SK-N-SH (cell line): ENCODE results near the gene FGG.

Experiments
- EP300 ChIP-seq, 2 experiments: IDR thresholded peaks; 2 replicates each; pipeline versions ENCODE4 v1.4.0 to v1.6.1; 2012; ENCODE audit warnings: borderline replicate concordance in 1 of 2, low read depth in 1 of 2, low read length in 1 of 2
- EZH2phosphoT487 ChIP-seq: fragments of 200-600 bp; sonication (generic); IDR thresholded peaks from 2 replicates; pipeline ENCODE4 v1.6.1; 2017; ENCODE audit warnings: low read depth, mixed run types, mild to moderate bottlenecking, antibody characterized with exemption, moderate library complexity, borderline replicate concordance
- FOSL2 ChIP-seq: IDR thresholded peaks from 2 replicates; pipeline ENCODE4 v1.4.0; 2012; ENCODE audit warnings: low read depth, mild to moderate bottlenecking, moderate library complexity, borderline replicate concordance
- GATA2 ChIP-seq: sonication (generic); formaldehyde crosslinking; IDR thresholded peaks from 2 replicates; pipeline ENCODE4 v1.5.0; 2020; ENCODE audit warnings: mild to moderate bottlenecking, missing genetic modification reagents
- JUND ChIP-seq: IDR thresholded peaks from 2 replicates; pipeline ENCODE4 v1.4.0; 2012
- RCOR1 ChIP-seq: fragments of 150-350 bp; IDR thresholded peaks from 2 replicates; pipeline ENCODE4 v1.6.1; 2017; ENCODE audit warnings: antibody characterized with exemption, low read length
- SMC3 ChIP-seq: IDR thresholded peaks from 2 replicates; pipeline ENCODE4 v1.6.1; 2012; ENCODE audit warnings: low read depth, low read length, improper control_type of control experiment
- TEAD4 ChIP-seq: IDR thresholded peaks from 2 replicates; pipeline ENCODE4 v1.4.0; 2012; ENCODE audit warnings: mild to moderate bottlenecking, borderline replicate concordance; ENCODE audit not compliant: insufficient read depth
- YY1 ChIP-seq: IDR thresholded peaks from 2 replicates; pipeline ENCODE4 v1.4.0; 2012; ENCODE audit warnings: low read depth, mild to moderate bottlenecking
- TF ChIP-seq, protein P1 (sequence below): fragments of 200-600 bp; sonication (generic); IDR thresholded peaks from 2 replicates; pipeline ENCODE4 v1.6.1; 2017; ENCODE audit warnings: antibody characterized with exemption, mild to moderate bottlenecking, moderate library complexity

DNA sequence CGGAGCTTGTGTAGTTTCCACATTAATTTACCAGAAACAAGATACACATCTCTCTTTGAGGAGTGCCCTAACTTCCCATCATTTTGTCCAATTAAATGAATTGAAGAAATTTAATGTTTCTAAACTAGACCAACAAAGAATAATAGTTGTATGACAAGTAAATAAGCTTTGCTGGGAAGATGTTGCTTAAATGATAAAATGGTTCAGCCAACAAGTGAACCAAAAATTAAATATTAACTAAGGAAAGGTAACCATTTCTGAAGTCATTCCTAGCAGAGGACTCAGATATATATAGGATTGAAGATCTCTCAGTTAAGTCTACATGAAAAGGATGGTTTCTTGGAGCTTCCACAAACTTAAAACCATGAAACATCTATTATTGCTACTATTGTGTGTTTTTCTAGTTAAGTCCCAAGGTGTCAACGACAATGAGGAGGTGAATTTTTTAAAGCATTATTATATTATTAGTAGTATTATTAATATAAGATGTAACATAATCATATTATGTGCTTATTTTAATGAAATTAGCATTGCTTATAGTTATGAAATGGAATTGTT, 49.7 kb downstream of the FGG start, which contains the start of gene FGB:
- TF ChIP-seq, protein P1, sequence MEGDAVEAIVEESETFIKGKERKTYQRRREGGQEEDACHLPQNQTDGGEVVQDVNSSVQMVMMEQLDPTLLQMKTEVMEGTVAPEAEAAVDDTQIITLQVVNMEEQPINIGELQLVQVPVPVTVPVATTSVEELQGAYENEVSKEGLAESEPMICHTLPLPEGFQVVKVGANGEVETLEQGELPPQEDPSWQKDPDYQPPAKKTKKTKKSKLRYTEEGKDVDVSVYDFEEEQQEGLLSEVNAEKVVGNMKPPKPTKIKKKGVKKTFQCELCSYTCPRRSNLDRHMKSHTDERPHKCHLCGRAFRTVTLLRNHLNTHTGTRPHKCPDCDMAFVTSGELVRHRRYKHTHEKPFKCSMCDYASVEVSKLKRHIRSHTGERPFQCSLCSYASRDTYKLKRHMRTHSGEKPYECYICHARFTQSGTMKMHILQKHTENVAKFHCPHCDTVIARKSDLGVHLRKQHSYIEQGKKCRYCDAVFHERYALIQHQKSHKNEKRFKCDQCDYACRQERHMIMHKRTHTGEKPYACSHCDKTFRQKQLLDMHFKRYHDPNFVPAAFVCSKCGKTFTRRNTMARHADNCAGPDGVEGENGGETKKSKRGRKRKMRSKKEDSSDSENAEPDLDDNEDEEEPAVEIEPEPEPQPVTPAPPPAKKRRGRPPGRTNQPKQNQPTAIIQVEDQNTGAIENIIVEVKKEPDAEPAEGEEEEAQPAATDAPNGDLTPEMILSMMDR: no peak
- TF ChIP-seq SMC3 (no peak), EZH2phosphoT487 (no peak), EP300 (IDR thresholded peaks at IDR 0.05; ENCODE audit: borderline replicate concordance in 1 of 2, low read depth in 1 of 2, low read length in 1 of 2) (no peak), FOSL2 (no peak), JUND (no peak), GATA2 (CRISPR knock-in tag) (no peak), RCOR1 (no peak), TEAD4 (no peak), YY1 (no peak)
